ENCODE measurements around the gene MYO16. TPM values are rescaled to one million over a fixed set of nuclear protein-coding genes. Genes with fewer than 3 reads are reported as not detected.

Gene MYO16
- total RNA-seq, 1 donor from 2014 or later, result not detected

DNA sequence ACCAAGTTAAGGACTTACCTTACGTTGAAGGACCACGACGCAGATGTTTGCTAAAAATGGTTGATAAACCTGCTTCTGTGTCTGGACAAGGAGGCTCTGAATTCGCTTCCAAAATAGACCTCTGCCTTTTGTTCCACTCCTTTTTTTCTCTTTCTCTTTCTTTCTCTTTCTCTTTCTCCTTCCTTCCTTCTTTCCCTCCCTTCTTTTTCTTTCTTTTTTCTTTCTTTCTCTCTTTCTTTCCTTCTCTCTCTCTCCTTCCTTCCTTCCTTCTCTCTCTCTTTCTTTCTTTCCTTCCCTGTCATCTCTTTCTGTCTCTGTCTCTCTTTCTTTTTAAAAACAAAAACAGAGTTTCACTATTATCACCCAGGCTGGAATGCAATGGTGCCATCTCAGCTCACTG lies 290.7 kb downstream of the MYO16 start:
- Histone ChIP-seq H3K27me3 (no peaks in the 10 kb centered on the region), H3K36me3 (no peaks in the 10 kb centered on the region), H3K9me3 (no peaks in the 10 kb centered on the region), H3K4me3 (no peak overlapping the region), H3K4me1 (peaks cover 3 to 7% of the 10 kb centered on the region in 2 donors), H3K27ac (no peak overlapping the region)
- intact Hi-C loops (cut with DNase I), result no loop called here
- no peak for TF ChIP-seq CTCF (IDR thresholded peaks at IDR 0.05)
- no peak for DNase-seq (ENCODE audit: low spot score in 2 of 2)

GRCh38 chr13:108921238-108921637 lies 291.8 kb downstream of the MYO16 start:
- Histone ChIP-seq H3K27me3 (no peaks in the 10 kb centered on the region), H3K4me1 (peaks cover 3 to 5% of the 10 kb centered on the region in 2 donors), H3K36me3 (no peaks in the 10 kb centered on the region), H3K4me3 (no peak overlapping the region), H3K27ac (no peak overlapping the region), H3K9me3 (no peaks in the 10 kb centered on the region)
- TF ChIP-seq CTCF (IDR thresholded peaks at IDR 0.05), result no peak
- intact Hi-C loops (cut with DNase I), result no loop called here
- no peak for DNase-seq (ENCODE audit: low spot score in 2 of 2)

GRCh38 chr13:108922108-108922507 lies 292.7 kb downstream of the MYO16 start:
- no peaks in the 10 kb centered on the region for H3K36me3 ChIP-seq
- H3K27ac ChIP-seq, result no peak overlapping the region
- no peaks in the 10 kb centered on the region for H3K9me3 ChIP-seq
- intact Hi-C loops (cut with DNase I), result no loop called here
- no peak for DNase-seq (ENCODE audit: low spot score in 2 of 2)
- no peak for TF ChIP-seq CTCF (IDR thresholded peaks at IDR 0.05)
- H3K27me3 ChIP-seq, result no peaks in the 10 kb centered on the region
- H3K4me3 ChIP-seq, result no peak overlapping the region
- H3K4me1 ChIP-seq, result peaks cover 3% of the 10 kb centered on the region in 2 donors

DNA sequence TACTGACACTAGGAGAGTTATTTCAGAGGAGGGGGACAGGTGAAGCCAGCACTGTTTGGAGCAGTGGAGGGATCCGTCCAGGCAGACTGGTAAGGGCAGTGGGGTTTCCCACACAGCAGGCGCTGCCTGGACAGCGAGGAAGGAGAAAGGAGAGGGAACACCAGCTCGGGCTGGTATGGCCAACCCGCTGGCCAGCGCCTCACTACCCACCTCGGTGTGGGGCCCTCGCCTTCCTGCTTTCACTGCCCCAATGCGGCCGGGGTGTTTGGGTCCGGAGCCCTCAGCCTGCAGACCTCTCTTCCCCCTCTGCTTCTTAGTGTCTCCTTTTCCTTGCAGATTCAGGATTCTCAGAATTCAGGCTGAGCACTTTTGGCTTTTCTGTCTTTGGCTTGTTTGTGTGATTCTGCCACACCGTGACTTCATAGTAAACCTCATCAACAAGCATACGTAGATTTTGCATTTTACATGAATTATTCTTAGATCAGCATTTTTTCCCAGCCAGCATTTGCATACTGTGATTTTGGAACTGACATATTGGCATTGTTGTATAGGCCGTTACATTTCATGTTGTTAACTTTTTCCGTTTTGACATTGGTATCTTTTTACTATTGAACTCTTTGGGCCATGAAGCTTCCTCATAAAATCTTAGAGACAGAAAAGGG lies 294.1 kb downstream of the MYO16 start:
- Histone ChIP-seq H3K4me3 (no peak overlapping the region), H3K27me3 (no peaks in the 10 kb centered on the region), H3K27ac (no peak overlapping the region), H3K36me3 (no peaks in the 10 kb centered on the region), H3K9me3 (no peaks in the 10 kb centered on the region), H3K4me1 (peaks cover 3% of the 10 kb centered on the region in 2 donors)
- intact Hi-C loops (cut with DNase I), result no loop called here
- no peak for TF ChIP-seq CTCF (IDR thresholded peaks at IDR 0.05)
- DNase-seq (ENCODE audit: low spot score in 2 of 2), result no peak

- H3K36me3 ChIP-seq, result no peaks in the 10 kb centered on the region
- TF ChIP-seq CTCF (IDR thresholded peaks at IDR 0.05), result no peak
- no peak overlapping the region for H3K27ac ChIP-seq
- no peaks in the 10 kb centered on the region for H3K27me3 ChIP-seq
- no peak overlapping the region for H3K4me3 ChIP-seq
- no peaks in the 10 kb centered on the region for H3K9me3 ChIP-seq
- DNase-seq (ENCODE audit: low spot score in 2 of 2), result no peak
- intact Hi-C loops (cut with DNase I), result no loop called here
- peaks cover 2 to 3% of the 10 kb centered on the region in 2 donors for H3K4me1 ChIP-seq
Measured at GRCh38 chr13:108924134-108924533, 294.7 kb downstream of the MYO16 start.

GRCh38 chr13:108924541-108924940 lies 295.1 kb downstream of the MYO16 start:
- Histone ChIP-seq H3K4me1 (no peaks in the 10 kb centered on the region), H3K9me3 (no peaks in the 10 kb centered on the region), H3K27ac (no peak overlapping the region), H3K36me3 (no peaks in the 10 kb centered on the region), H3K27me3 (no peaks in the 10 kb centered on the region), H3K4me3 (no peak overlapping the region)
- no peak for DNase-seq (ENCODE audit: low spot score in 2 of 2)
- intact Hi-C loops (cut with DNase I), result no loop called here
- TF ChIP-seq CTCF (IDR thresholded peaks at IDR 0.05), result no peak

Data from ascending aorta (tissue), 2 donors.